Hematopoietic multipotent progenitor cell treated with erythropoietin and hydrocortisone succinate and interleukin-3 and kit ligand, for 6 days (in vitro differentiated cells): ENCODE data around the gene CTAG1B.
"Not testable (repeated sequence)": the region's sequence is repeated elsewhere in the genome, so short reads cannot be mapped to it uniquely, and the experiment has no call there.

ENCODE experiments used
- DNase-seq: peaks from one replicate; pipeline ENCODE4 v3.0.0-alpha.2; 2015

The CTAG1B gene

GRCh38 chrX:154620767-154621414 lies 1.8 kb upstream of the CTAG1B start:
- DNase-seq = not testable (repeated sequence)

GRCh38 chrX:154613586-154613985 lies 5.5 kb downstream of the CTAG1B start:
- DNase-seq = not testable (repeated sequence)

- not testable (repeated sequence) for DNase-seq
Measured at GRCh38 chrX:154611146-154611545, 7.9 kb downstream of the CTAG1B start.

- DNase-seq = not testable (repeated sequence)
Measured at GRCh38 chrX:154608823-154609222, 10.3 kb downstream of the CTAG1B start.

GRCh38 chrX:154607976-154608375 lies 11.1 kb downstream of the CTAG1B start:
- not testable (repeated sequence) for DNase-seq

- no peak for DNase-seq
Measured at GRCh38 chrX:154607370-154607769, 11.7 kb downstream of the CTAG1B start.

GRCh38 chrX:154605566-154605965 lies 13.5 kb downstream of the CTAG1B start:
- no peak for DNase-seq

GRCh38 chrX:154603438-154604430 lies 15.3 kb downstream of the CTAG1B start:
- DNase-seq = peak; percentile 6

- DNase-seq = no peak
Measured at GRCh38 chrX:154602766-154603437, 16.2 kb downstream of the CTAG1B start.

GRCh38 chrX:154602226-154602625 lies 16.9 kb downstream of the CTAG1B start:
- no peak for DNase-seq

GRCh38 chrX:154600759-154601374 lies 18.2 kb downstream of the CTAG1B start:
- DNase-seq = no peak

- DNase-seq = no peak
Measured at GRCh38 chrX:154599531-154599930, 19.6 kb downstream of the CTAG1B start.

- no peak for DNase-seq
Measured at GRCh38 chrX:154598656-154599055, 20.4 kb downstream of the CTAG1B start.

- no peak for DNase-seq
Measured at GRCh38 chrX:154597221-154597620, 21.9 kb downstream of the CTAG1B start.

GRCh38 chrX:154596290-154596929 lies 22.7 kb downstream of the CTAG1B start:
- DNase-seq = peak; percentile 7

- no peak for DNase-seq
Measured at GRCh38 chrX:154595559-154596249, 23.4 kb downstream of the CTAG1B start.

- no peak for DNase-seq
Measured at GRCh38 chrX:154594491-154594890, 24.6 kb downstream of the CTAG1B start.

- DNase-seq = no peak
Measured at GRCh38 chrX:154593201-154593600, 25.9 kb downstream of the CTAG1B start.

GRCh38 chrX:154592505-154592904 lies 26.6 kb downstream of the CTAG1B start:
- DNase-seq = no peak

GRCh38 chrX:154590415-154590814 lies 28.7 kb downstream of the CTAG1B start:
- DNase-seq = not testable (repeated sequence)

GRCh38 chrX:154584585-154585183 lies 34.4 kb downstream of the CTAG1B start, which contains the start of gene CTAG1A:
CTAG1A (plus strand) TSS chrX:154585133; CDS start chrX:154585207, 74 bp downstream.
- not testable (repeated sequence) for DNase-seq
